A673 (cell line): Measurements from ENCODE around the gene CLASP1. TPM values are rescaled to one million over a fixed set of nuclear protein-coding genes. Genes with fewer than 3 reads are reported as not detected.

Source experiments
- BruUV-seq: library from RNA; stranded (reverse); fragments of 400-500 nt; replicated peaks from 2 replicates; lab custom pipeline; 2021; lab: Mats Ljungman, UMichigan
- CTCF ChIA-PET: fragments of 300-600 bp; sonication (Branson Sonifier 250); formaldehyde crosslinking; loops from one replicate; lab custom pipeline; 2022; ENCODE audit warnings: antibody characterized with exemption; lab: Charles Lee
- POLR2A ChIA-PET: fragments of 300-600 bp; sonication (Branson Sonifier 250); formaldehyde crosslinking; loops from one replicate; lab custom pipeline; 2022; ENCODE audit warnings: antibody characterized with exemption; ENCODE audit not compliant: low non-redundant PET; lab: Charles Lee
- DNase-seq: peaks from one replicate; pipeline ENCODE4 v3.0.0-alpha.2; 2015; ENCODE audit warnings: low spot score
- H3K27ac ChIP-seq: fragments of 200-600 bp; sonication (generic); 2 replicates; pipeline ENCODE4 v1.5.1; 2016; ENCODE audit warnings: mixed run types, low read depth, mild to moderate bottlenecking, mixed read lengths, antibody characterized with exemption, low read length; ENCODE audit not compliant: poor library complexity, severe bottlenecking
- H3K27me3 ChIP-seq: fragments of 200-600 bp; sonication (generic); replicated peaks from 2 replicates; pipeline ENCODE4 v1.6.1; 2017; ENCODE audit warnings: mixed run types, low read depth, mild to moderate bottlenecking, mixed read lengths, antibody characterized with exemption, low read length; ENCODE audit not compliant: insufficient read depth, poor library complexity
- H3K36me3 ChIP-seq: fragments of 200-600 bp; sonication (generic); 2 replicates; pipeline ENCODE4 v1.6.1; 2016; ENCODE audit warnings: mixed run types, mild to moderate bottlenecking, mixed read lengths, antibody characterized with exemption, low read length; ENCODE audit not compliant: insufficient read depth, poor library complexity, severe bottlenecking
- H3K4me1 ChIP-seq: fragments of 200-600 bp; sonication (generic); 2 replicates; pipeline ENCODE4 v1.6.1; 2017; ENCODE audit warnings: mixed run types, mild to moderate bottlenecking, mixed read lengths, antibody characterized with exemption, low read length; ENCODE audit not compliant: insufficient read depth, poor library complexity, severe bottlenecking
- H3K4me3 ChIP-seq: fragments of 200-600 bp; sonication (generic); 2 replicates; pipeline ENCODE4 v1.5.1; 2016; ENCODE audit warnings: low read depth, mixed run types, mild to moderate bottlenecking, mixed read lengths, low read length; ENCODE audit not compliant: poor library complexity, severe bottlenecking
- H3K9me3 ChIP-seq: fragments of 200-600 bp; sonication (generic); 2 replicates; pipeline ENCODE4 v1.6.1; 2016; ENCODE audit warnings: mixed run types, low read depth, mild to moderate bottlenecking, mixed read lengths, antibody characterized with exemption, low read length; ENCODE audit not compliant: poor library complexity, severe bottlenecking
- EZH2 ChIP-seq: fragments of 200-600 bp; sonication (generic); IDR thresholded peaks from 2 replicates; pipeline ENCODE4 v1.6.1; 2017; ENCODE audit warnings: borderline replicate concordance, low read depth, mild to moderate bottlenecking, mixed read lengths, antibody characterized with exemption, low read length; ENCODE audit not compliant: poor library complexity, severe bottlenecking
- intact Hi-C: fragments of 100-400 bp; cut with micrococcal nuclease; formaldehyde crosslinking; loops from one replicate; pipeline ENCODE4 v1.10.0; 2022; ENCODE audit not compliant: unreplicated experiment
- total RNA-seq: library from RNA; stranded (reverse); gene quantifications from 2 replicates; pipeline ENCODE4 v1.2.3, GENCODE V29; 2021
- TF ChIP-seq, protein P1 (sequence below): fragments of 300-800, 200-600 bp; sonication (generic); conservative IDR thresholded peaks from 2 replicates; pipeline ENCODE4 v1.5.1; 2017; ENCODE audit warnings: low read depth, mild to moderate bottlenecking, antibody characterized with exemption, low read length, moderate library complexity, mixed read lengths

CLASP1 gene
- total RNA-seq, 1 experiment from 2014 or later: 69.1 TPM

DNA sequence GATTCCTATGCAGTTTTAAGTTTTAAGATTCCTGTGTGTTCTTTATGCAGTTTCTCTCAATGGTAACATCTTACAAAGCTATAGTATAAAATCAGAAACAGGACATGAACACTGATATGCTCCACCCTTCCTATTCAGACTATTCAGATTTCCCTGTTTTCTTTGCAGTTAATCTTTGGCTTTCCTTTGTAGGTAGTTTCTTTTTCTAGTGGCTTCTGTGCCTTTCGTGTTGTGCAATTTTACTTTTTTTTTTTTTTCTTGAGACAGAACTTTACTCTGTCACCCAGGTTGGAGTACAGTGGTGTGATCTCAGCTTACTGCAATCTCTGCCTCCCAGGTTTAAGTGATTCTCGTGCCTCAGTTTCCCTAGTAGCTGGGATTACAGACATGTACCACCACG, 213.5 kb downstream of the CLASP1 start:
- no peaks in the 10 kb centered on the region for H3K27me3 ChIP-seq
- TF ChIP-seq EZH2: no peak
- TF ChIP-seq, protein P1, sequence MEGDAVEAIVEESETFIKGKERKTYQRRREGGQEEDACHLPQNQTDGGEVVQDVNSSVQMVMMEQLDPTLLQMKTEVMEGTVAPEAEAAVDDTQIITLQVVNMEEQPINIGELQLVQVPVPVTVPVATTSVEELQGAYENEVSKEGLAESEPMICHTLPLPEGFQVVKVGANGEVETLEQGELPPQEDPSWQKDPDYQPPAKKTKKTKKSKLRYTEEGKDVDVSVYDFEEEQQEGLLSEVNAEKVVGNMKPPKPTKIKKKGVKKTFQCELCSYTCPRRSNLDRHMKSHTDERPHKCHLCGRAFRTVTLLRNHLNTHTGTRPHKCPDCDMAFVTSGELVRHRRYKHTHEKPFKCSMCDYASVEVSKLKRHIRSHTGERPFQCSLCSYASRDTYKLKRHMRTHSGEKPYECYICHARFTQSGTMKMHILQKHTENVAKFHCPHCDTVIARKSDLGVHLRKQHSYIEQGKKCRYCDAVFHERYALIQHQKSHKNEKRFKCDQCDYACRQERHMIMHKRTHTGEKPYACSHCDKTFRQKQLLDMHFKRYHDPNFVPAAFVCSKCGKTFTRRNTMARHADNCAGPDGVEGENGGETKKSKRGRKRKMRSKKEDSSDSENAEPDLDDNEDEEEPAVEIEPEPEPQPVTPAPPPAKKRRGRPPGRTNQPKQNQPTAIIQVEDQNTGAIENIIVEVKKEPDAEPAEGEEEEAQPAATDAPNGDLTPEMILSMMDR: no peak
- H3K27ac ChIP-seq: no peak overlapping the region
- ChIA-PET POLR2A (no interaction called here), CTCF (no interaction called here)
- H3K36me3 ChIP-seq: peaks cover 8% of the 10 kb centered on the region
- BruUV-seq: no TSS peak
- H3K4me3 ChIP-seq: no peak overlapping the region
- no peaks in the 10 kb centered on the region for H3K4me1 ChIP-seq
- DNase-seq: no peak
- intact Hi-C loops: no loop called here
- no peaks in the 10 kb centered on the region for H3K9me3 ChIP-seq

DNA sequence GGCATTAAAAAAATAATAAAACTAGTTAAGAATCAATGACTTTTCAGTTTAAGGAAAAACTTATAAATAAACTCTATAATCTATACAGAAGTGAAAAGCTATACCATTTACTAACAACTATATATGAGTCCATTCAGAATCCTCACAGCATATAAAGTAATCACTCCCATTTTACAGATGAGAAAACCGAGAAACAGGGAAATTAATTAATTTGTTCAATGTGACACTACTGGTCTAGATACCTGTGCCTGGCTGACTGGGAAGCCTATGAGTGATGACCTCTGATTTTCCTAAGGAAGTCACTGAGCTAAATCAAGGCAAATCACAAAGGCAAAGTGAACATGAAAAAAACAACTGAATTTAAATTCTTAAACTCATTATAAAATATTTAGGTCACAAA, 218.0 kb downstream of the CLASP1 start:
- intact Hi-C loops: no loop called here
- CTCF ChIA-PET: no interaction called here

GRCh38 chr2:121429927-121430520, 219.2 kb downstream of the CLASP1 start:
- DNase-seq: no peak
- H3K36me3 ChIP-seq: peaks cover 9% of the 10 kb centered on the region
- intact Hi-C loops: no loop called here
- no peak for TF ChIP-seq EZH2
- H3K4me1 ChIP-seq: peaks cover 6% of the 10 kb centered on the region
- H3K27ac ChIP-seq: no peak overlapping the region
- no peaks in the 10 kb centered on the region for H3K9me3 ChIP-seq
- H3K27me3 ChIP-seq: no peaks in the 10 kb centered on the region
- ChIA-PET POLR2A (no interaction called here), CTCF (no interaction called here)
- H3K4me3 ChIP-seq: no peak overlapping the region
- BruUV-seq: no TSS peak

More for the DNA sequence above, 218.0 kb downstream of the CLASP1 start:
- POLR2A ChIA-PET: no interaction called here
- Histone ChIP-seq H3K27me3 (no peaks in the 10 kb centered on the region), H3K4me1 (peaks cover 6% of the 10 kb centered on the region), H3K4me3 (no peak overlapping the region), H3K27ac (no peak overlapping the region), H3K9me3 (no peaks in the 10 kb centered on the region), H3K36me3 (peaks cover 8% of the 10 kb centered on the region)
- no peak for TF ChIP-seq EZH2
- TF ChIP-seq, protein P1: no peak
- BruUV-seq: no TSS peak
- no peak for DNase-seq
